H9 (cell line): ENCODE results near the gene MNAT1. TPM values are rescaled to one million over a fixed set of nuclear protein-coding genes. Genes with fewer than 3 reads are reported as not detected.

ENCODE experiments used
- DNase-seq: peaks from one replicate; pipeline ENCODE4 v3.0.0-alpha.2; 2017
- H2AFZ ChIP-seq: one replicate; pipeline ENCODE4 v1.6.1; 2013; ENCODE audit warnings: mild to moderate bottlenecking, low read length, control low read depth, moderate library complexity
- H2AK5ac ChIP-seq: 2 replicates; pipeline ENCODE4 v1.6.1; 2013; ENCODE audit warnings: low read length, control low read depth, mixed read lengths; ENCODE audit not compliant: insufficient read length
- H2BK120ac ChIP-seq: one replicate; pipeline ENCODE4 v1.6.1; 2013; ENCODE audit warnings: low read depth, mild to moderate bottlenecking, low read length, control low read depth, inconsistent platforms; ENCODE audit not compliant: poor library complexity, severe bottlenecking
- H2BK12ac ChIP-seq: 2 replicates; pipeline ENCODE4 v1.6.1; 2013; ENCODE audit warnings: low read length, control low read depth, mixed read lengths, low read depth; ENCODE audit not compliant: insufficient read length
- H2BK15ac ChIP-seq: 2 replicates; pipeline ENCODE4 v1.6.1; 2013; ENCODE audit warnings: low read depth, low read length, control low read depth
- H2BK20ac ChIP-seq: one replicate; pipeline ENCODE4 v1.6.1; 2013; ENCODE audit warnings: low read depth, mild to moderate bottlenecking, low read length, control low read depth, inconsistent platforms; ENCODE audit not compliant: poor library complexity, severe bottlenecking
- H2BK5ac ChIP-seq: 2 replicates; pipeline ENCODE4 v1.6.1; 2013; ENCODE audit warnings: low read length, control low read depth, mixed read lengths; ENCODE audit not compliant: insufficient read length
- H3K14ac ChIP-seq: 2 replicates; pipeline ENCODE4 v1.6.1; 2013; ENCODE audit warnings: low read length, control low read depth; ENCODE audit not compliant: insufficient read depth
- H3K18ac ChIP-seq: 2 replicates; pipeline ENCODE4 v1.6.1; 2013; ENCODE audit warnings: low read depth, mild to moderate bottlenecking, mixed read lengths, low read length, control low read depth; ENCODE audit not compliant: insufficient read length
- H3K23ac ChIP-seq: 2 replicates; pipeline ENCODE4 v1.6.1; 2013; ENCODE audit warnings: low read length, control low read depth, mixed read lengths, low read depth; ENCODE audit not compliant: insufficient read length
- H3K23me2 ChIP-seq: 2 replicates; pipeline ENCODE4 v1.6.1; 2013; ENCODE audit warnings: low read depth, mild to moderate bottlenecking, mixed read lengths, low read length, control low read depth; ENCODE audit not compliant: insufficient read length, poor library complexity, severe bottlenecking
- H3K27ac ChIP-seq: 2 replicates; pipeline ENCODE4 v1.5.1; 2013; ENCODE audit warnings: low read length, control low read depth, mixed read lengths, low read depth; ENCODE audit not compliant: insufficient read length
- H3K27me3 ChIP-seq: 2 replicates; pipeline ENCODE4 v1.6.1; 2013; ENCODE audit warnings: low read length, control low read depth, inconsistent platforms; ENCODE audit not compliant: insufficient read depth
- H3K4ac ChIP-seq: 2 replicates; pipeline ENCODE4 v1.6.1; 2013; ENCODE audit warnings: low read depth, mild to moderate bottlenecking, control low read depth, inconsistent platforms, low read length, moderate library complexity
- H3K4me1 ChIP-seq: 2 replicates; pipeline ENCODE4 v1.6.1; 2013; ENCODE audit warnings: low read length, control low read depth, inconsistent platforms; ENCODE audit not compliant: insufficient read depth
- H3K4me2 ChIP-seq: 2 replicates; pipeline ENCODE4 v1.6.1; 2013; ENCODE audit warnings: low read length, control low read depth, mixed read lengths; ENCODE audit not compliant: insufficient read length, insufficient read depth
- H3K56ac ChIP-seq: 2 replicates; pipeline ENCODE4 v1.6.1; 2013; ENCODE audit warnings: low read depth, mild to moderate bottlenecking, mixed read lengths, low read length, control low read depth; ENCODE audit not compliant: insufficient read length
- H3K79me1 ChIP-seq: 2 replicates; pipeline ENCODE4 v1.6.1; 2013; ENCODE audit warnings: low read depth, mild to moderate bottlenecking, moderate library complexity, low read length, control low read depth, inconsistent platforms; ENCODE audit not compliant: insufficient read depth, poor library complexity, severe bottlenecking
- H3K79me2 ChIP-seq: 2 replicates; pipeline ENCODE4 v1.6.1; 2013; ENCODE audit warnings: low read length, control low read depth, inconsistent platforms; ENCODE audit not compliant: insufficient read depth
- H3K9ac ChIP-seq: 2 replicates; pipeline ENCODE4 v1.6.1; 2013; ENCODE audit warnings: low read length, control low read depth, mixed read lengths; ENCODE audit not compliant: insufficient read length; ENCODE audit errors: extremely low read depth
- H3K9me3 ChIP-seq: one replicate; pipeline ENCODE4 v1.6.1; 2013; ENCODE audit warnings: low read depth, low read length, inconsistent platforms; ENCODE audit not compliant: control insufficient read depth
- H3T11ph ChIP-seq: one replicate; pipeline ENCODE4 v1.6.1; 2013; ENCODE audit warnings: mild to moderate bottlenecking, low read length, control low read depth, inconsistent platforms
- H4K20me1 ChIP-seq: one replicate; pipeline ENCODE4 v1.6.1; 2013; ENCODE audit not compliant: control insufficient read depth, insufficient read length, insufficient read depth
- H4K5ac ChIP-seq: 2 replicates; pipeline ENCODE4 v1.6.1; 2013; ENCODE audit warnings: low read depth, mild to moderate bottlenecking, mixed read lengths, low read length, control low read depth; ENCODE audit not compliant: insufficient read length
- H4K8ac ChIP-seq: replicated peaks from 2 replicates; pipeline ENCODE4 v1.6.1; 2013; ENCODE audit warnings: low read length, control low read depth, mixed read lengths, low read depth; ENCODE audit not compliant: insufficient read length
- H4K91ac ChIP-seq: 2 replicates; pipeline ENCODE4 v1.6.1; 2013; ENCODE audit warnings: low read depth, mild to moderate bottlenecking, moderate library complexity, mixed read lengths, low read length, control low read depth; ENCODE audit not compliant: insufficient read length
- H3K27ac Mint-ChIP-seq, 3 experiments: 2 replicates in 2 of 3; 3 replicates in 1 of 3; pipeline ENCODE4 v1.8.0; 2020 to 2021; ENCODE audit warnings: mixed read lengths in 3 of 3, mild to moderate bottlenecking in 1 of 3, moderate library complexity in 1 of 3
- H3K27me3 Mint-ChIP-seq: 2 replicates; pipeline ENCODE4 v1.8.0; 2021; ENCODE audit warnings: low read depth, mild to moderate bottlenecking, moderate library complexity, mixed read lengths
- H3K36me3 Mint-ChIP-seq, 3 experiments: 2 replicates in 2 of 3; 3 replicates in 1 of 3; pipeline ENCODE4 v1.8.0; 2020 to 2021; ENCODE audit warnings: low read depth in 3 of 3, mixed read lengths in 3 of 3; ENCODE audit not compliant: insufficient read depth in 1 of 3
- H3K4me1 Mint-ChIP-seq, 2 experiments: 2 replicates each; pipeline ENCODE4 v1.8.0; 2020; ENCODE audit warnings: mixed read lengths in 2 of 2
- H3K4me3 Mint-ChIP-seq, 2 experiments: 2 replicates in 1 of 2; 3 replicates in 1 of 2; pipeline ENCODE4 v1.8.0; 2020 to 2021; ENCODE audit warnings: mild to moderate bottlenecking in 2 of 2, mixed read lengths in 2 of 2, moderate library complexity in 1 of 2
- H3K9me3 Mint-ChIP-seq, 2 experiments: 2 replicates in 1 of 2; 3 replicates in 1 of 2; pipeline ENCODE4 v1.8.0; 2020; ENCODE audit warnings: mild to moderate bottlenecking in 2 of 2, mixed read lengths in 2 of 2, moderate library complexity in 1 of 2
- WGBS: extraction: QIAGEN DNeasy Blood & Tissue Kit; methylation state at CpG from one replicate; pipeline ENCODE4 v1.1.7; 2013; ENCODE audit warnings: missing lambda C conversion rate, low lambda C conversion rate, mixed read lengths; ENCODE audit not compliant: insufficient read length; ENCODE audit errors: extremely low coverage; 5-methylcytosine and 5-hydroxymethylcytosine counted together
- total RNA-seq: library from RNA; stranded (reverse); gene quantifications from 2 replicates; pipeline ENCODE4 v1.2.1, GENCODE V29; 2021
- TF ChIP-seq, protein P1 (sequence below): fragments of 200-600 bp; sonication (generic); conservative IDR thresholded peaks from 3 replicates; pipeline ENCODE4 v1.8.0; 2021; ENCODE audit warnings: antibody characterized with exemption, mild to moderate bottlenecking

The MNAT1 gene
- total RNA-seq, 1 experiment from 2014 or later = 43.1 TPM

DNA sequence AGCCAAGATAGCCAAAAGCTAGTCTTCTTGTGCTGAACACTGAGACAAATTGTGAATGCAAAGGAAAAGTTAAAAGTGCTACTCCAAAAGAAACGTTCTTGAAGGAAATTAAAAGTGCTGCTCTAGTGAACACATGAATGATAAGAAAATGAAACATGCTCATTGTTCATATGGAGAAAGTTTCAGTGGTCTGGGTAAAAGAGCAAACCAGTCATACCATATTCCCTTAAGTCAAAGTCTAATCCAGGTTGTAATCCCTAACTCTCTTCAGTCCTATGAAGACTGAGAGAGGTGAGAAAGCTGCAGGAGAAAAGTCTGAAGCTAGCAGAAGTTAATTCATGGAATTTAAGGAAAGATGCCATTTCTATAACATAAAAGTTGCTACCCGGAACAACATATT, 121.5 kb downstream of the MNAT1 start:
- Histone ChIP-seq H3K56ac (no peak overlapping the region), H3K79me2 (no peaks in the 10 kb centered on the region), H3K9me3 (no peaks in the 10 kb centered on the region), H3K4me1 (no peaks in the 10 kb centered on the region), H2BK120ac (no peak overlapping the region), H3K4me2 (no peak overlapping the region), H2BK5ac (no peak overlapping the region), H3K23ac (no peak overlapping the region), H3K79me1 (no peaks in the 10 kb centered on the region), H4K91ac (no peak overlapping the region), H4K5ac (no peak overlapping the region), H3T11ph (no peak overlapping the region), H3K27me3 (no peaks in the 10 kb centered on the region), H2BK12ac (no peak overlapping the region), H2AK5ac (no peak overlapping the region), H4K20me1 (no peaks in the 10 kb centered on the region), H2BK20ac (no peak overlapping the region), H2BK15ac (no peak overlapping the region), H3K27ac (no peak overlapping the region), H3K9ac (no peak overlapping the region), H3K18ac (no peak overlapping the region), H4K8ac (no peak overlapping the region), H3K4ac (no peak overlapping the region), H3K14ac (no peak overlapping the region), H2AFZ (no peak overlapping the region), H3K23me2 (no peaks in the 10 kb centered on the region)
- Mint-ChIP-seq H3K4me3 (no peak overlapping the region), H3K27me3 (no peaks in the 10 kb centered on the region), H3K4me1 (no peaks in the 10 kb centered on the region), H3K36me3 (peaks cover 26 to 29% (median 27%) of the 10 kb centered on the region in 3 experiments), H3K9me3 (peaks cover 15 to 18% of the 10 kb centered on the region in 2 experiments; a peak in 4 of 5 replicates), H3K27ac (no peak overlapping the region)
- no CpG with 5 or more reads among the region's 2 CpGs for WGBS
- no peak for DNase-seq
- TF ChIP-seq, protein P1, sequence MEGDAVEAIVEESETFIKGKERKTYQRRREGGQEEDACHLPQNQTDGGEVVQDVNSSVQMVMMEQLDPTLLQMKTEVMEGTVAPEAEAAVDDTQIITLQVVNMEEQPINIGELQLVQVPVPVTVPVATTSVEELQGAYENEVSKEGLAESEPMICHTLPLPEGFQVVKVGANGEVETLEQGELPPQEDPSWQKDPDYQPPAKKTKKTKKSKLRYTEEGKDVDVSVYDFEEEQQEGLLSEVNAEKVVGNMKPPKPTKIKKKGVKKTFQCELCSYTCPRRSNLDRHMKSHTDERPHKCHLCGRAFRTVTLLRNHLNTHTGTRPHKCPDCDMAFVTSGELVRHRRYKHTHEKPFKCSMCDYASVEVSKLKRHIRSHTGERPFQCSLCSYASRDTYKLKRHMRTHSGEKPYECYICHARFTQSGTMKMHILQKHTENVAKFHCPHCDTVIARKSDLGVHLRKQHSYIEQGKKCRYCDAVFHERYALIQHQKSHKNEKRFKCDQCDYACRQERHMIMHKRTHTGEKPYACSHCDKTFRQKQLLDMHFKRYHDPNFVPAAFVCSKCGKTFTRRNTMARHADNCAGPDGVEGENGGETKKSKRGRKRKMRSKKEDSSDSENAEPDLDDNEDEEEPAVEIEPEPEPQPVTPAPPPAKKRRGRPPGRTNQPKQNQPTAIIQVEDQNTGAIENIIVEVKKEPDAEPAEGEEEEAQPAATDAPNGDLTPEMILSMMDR = no peak
